B cell (primary cell): ENCODE results near the gene ANKLE1.

Source experiments
- EZH2 ChIP-seq: IDR thresholded peaks from 2 replicates; pipeline ENCODE4 v1.6.1; 2012; ENCODE audit warnings: borderline replicate concordance, low read depth, mild to moderate bottlenecking, moderate library complexity, low read length; ENCODE audit not compliant: insufficient read depth, poor library complexity, severe bottlenecking
- TF ChIP-seq, protein P1 (sequence below): fragments of 200-600 bp; IDR thresholded peaks from one replicate; pipeline ENCODE4 v1.8.0; 2022; ENCODE audit warnings: antibody characterized with exemption, mild to moderate bottlenecking

- TF ChIP-seq, protein P1, sequence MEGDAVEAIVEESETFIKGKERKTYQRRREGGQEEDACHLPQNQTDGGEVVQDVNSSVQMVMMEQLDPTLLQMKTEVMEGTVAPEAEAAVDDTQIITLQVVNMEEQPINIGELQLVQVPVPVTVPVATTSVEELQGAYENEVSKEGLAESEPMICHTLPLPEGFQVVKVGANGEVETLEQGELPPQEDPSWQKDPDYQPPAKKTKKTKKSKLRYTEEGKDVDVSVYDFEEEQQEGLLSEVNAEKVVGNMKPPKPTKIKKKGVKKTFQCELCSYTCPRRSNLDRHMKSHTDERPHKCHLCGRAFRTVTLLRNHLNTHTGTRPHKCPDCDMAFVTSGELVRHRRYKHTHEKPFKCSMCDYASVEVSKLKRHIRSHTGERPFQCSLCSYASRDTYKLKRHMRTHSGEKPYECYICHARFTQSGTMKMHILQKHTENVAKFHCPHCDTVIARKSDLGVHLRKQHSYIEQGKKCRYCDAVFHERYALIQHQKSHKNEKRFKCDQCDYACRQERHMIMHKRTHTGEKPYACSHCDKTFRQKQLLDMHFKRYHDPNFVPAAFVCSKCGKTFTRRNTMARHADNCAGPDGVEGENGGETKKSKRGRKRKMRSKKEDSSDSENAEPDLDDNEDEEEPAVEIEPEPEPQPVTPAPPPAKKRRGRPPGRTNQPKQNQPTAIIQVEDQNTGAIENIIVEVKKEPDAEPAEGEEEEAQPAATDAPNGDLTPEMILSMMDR = no peak
- TF ChIP-seq EZH2 = no peak
These were observed 49.4 kb upstream of the ANKLE1 start for GRCh38 chr19:17232258-17232657.
